K562 (cell line): ENCODE measurements around the gene RPS6KA4. TPM values are rescaled to one million over a fixed set of nuclear protein-coding genes. Genes with fewer than 3 reads are reported as not detected.

Source experiments
- FOXM1 ChIP-seq, 2 experiments: fragments of 450-650 bp in 1 of 2; sonication (generic) in 1 of 2; formaldehyde crosslinking in 1 of 2; IDR thresholded peaks; 2 replicates each; pipeline versions ENCODE4 v1.6.1 to v1.9.0; 2017 to 2022; ENCODE audit warnings: low read depth in 2 of 2, mild to moderate bottlenecking in 2 of 2, missing genetic modification reagents in 1 of 2, moderate library complexity in 1 of 2
- KHSRP ChIP-seq: fragments of 450-650 bp; IDR thresholded peaks from 2 replicates; pipeline ENCODE4 v1.6.1; 2017
- MAX ChIP-seq: sonication (generic); formaldehyde crosslinking; IDR thresholded peaks from 2 replicates; pipeline ENCODE4 v1.9.0; 2022; ENCODE audit warnings: mild to moderate bottlenecking, missing genetic modification reagents
- MTF1 ChIP-seq: fragments of 250-450 bp; sonication (Bioruptor Pico); IDR thresholded peaks from 2 replicates; pipeline ENCODE4 v1.9.0; 2021; ENCODE audit warnings: moderate library complexity, mild to moderate bottlenecking, inconsistent platforms, borderline replicate concordance
- POLR2A ChIP-seq: fragments of 450-650 bp; conservative IDR thresholded peaks from 2 replicates; pipeline ENCODE4 v1.6.1; 2016
- TARDBP ChIP-seq: fragments of 450-650 bp; IDR thresholded peaks from 2 replicates; pipeline ENCODE4 v1.6.1; 2016
- TBL1XR1 ChIP-seq, 2 experiments: IDR thresholded peaks; 2 replicates each; pipeline ENCODE4 v1.6.1; 2012; ENCODE audit warnings: improper control_type of control experiment in 2 of 2, low read length in 2 of 2, mild to moderate bottlenecking in 1 of 2
- ZNF717 ChIP-seq: fragments of 250-450 bp; sonication (Bioruptor Pico); IDR thresholded peaks from 2 replicates; pipeline ENCODE4 v1.5.0; 2021
- polyA plus RNA-seq, 8 experiments: library from polyadenylated mRNA; depleted of rRNA in 4 of 8; stranded (reverse) in 5 of 8; unstranded in 3 of 8; fragments of >200 nt; fragmentation: Nextera tagmentation in 2 of 8; fragmentation: Illumina TruSeq in 1 of 8; extraction: Ambion mirVana in 2 of 8; extraction: Trizol in 1 of 8; gene quantifications; 2 replicates each; pipeline versions ENCODE4 v1.2.1 to v1.2.3, GENCODE V29; 2011 to 2014; ENCODE audit warnings: inconsistent platforms in 1 of 8, missing spikeins in 1 of 8
- total RNA-seq, 7 experiments: library from RNA; depleted of rRNA in 6 of 7; stranded (reverse); fragments of >200 nt in 6 of 7; fragmentation: Illumina TruSeq in 2 of 7; extraction: Trizol in 2 of 7; gene quantifications; 2 replicates each; pipeline versions ENCODE4 v1.2.1 to v1.2.3, GENCODE V29; 2011 to 2021; ENCODE audit warnings: low replicate concordance in 1 of 7
- TF ChIP-seq, protein P1 (sequence below): fragments of 450-650 bp; IDR thresholded peaks from 2 replicates; pipeline ENCODE4 v1.6.1; 2016; ENCODE audit warnings: mild to moderate bottlenecking, moderate library complexity
- TF ChIP-seq, protein P2 (sequence below): fragments of 250-450 bp; sonication (Bioruptor Pico); IDR thresholded peaks from 2 replicates; pipeline ENCODE4 v1.8.0; 2022; ENCODE audit warnings: inconsistent platforms

The RPS6KA4 gene
- total and polyA plus RNA-seq, 9 of the 15 experiments (the other 6 are each of a cell fraction or from before 2014, with no cell fraction given): 0.15 to 23.8 (median 9.8) TPM

GRCh38 chr11:64333556-64333955 lies 25.4 kb upstream of the RPS6KA4 start (continued):
- TF ChIP-seq, protein P1, sequence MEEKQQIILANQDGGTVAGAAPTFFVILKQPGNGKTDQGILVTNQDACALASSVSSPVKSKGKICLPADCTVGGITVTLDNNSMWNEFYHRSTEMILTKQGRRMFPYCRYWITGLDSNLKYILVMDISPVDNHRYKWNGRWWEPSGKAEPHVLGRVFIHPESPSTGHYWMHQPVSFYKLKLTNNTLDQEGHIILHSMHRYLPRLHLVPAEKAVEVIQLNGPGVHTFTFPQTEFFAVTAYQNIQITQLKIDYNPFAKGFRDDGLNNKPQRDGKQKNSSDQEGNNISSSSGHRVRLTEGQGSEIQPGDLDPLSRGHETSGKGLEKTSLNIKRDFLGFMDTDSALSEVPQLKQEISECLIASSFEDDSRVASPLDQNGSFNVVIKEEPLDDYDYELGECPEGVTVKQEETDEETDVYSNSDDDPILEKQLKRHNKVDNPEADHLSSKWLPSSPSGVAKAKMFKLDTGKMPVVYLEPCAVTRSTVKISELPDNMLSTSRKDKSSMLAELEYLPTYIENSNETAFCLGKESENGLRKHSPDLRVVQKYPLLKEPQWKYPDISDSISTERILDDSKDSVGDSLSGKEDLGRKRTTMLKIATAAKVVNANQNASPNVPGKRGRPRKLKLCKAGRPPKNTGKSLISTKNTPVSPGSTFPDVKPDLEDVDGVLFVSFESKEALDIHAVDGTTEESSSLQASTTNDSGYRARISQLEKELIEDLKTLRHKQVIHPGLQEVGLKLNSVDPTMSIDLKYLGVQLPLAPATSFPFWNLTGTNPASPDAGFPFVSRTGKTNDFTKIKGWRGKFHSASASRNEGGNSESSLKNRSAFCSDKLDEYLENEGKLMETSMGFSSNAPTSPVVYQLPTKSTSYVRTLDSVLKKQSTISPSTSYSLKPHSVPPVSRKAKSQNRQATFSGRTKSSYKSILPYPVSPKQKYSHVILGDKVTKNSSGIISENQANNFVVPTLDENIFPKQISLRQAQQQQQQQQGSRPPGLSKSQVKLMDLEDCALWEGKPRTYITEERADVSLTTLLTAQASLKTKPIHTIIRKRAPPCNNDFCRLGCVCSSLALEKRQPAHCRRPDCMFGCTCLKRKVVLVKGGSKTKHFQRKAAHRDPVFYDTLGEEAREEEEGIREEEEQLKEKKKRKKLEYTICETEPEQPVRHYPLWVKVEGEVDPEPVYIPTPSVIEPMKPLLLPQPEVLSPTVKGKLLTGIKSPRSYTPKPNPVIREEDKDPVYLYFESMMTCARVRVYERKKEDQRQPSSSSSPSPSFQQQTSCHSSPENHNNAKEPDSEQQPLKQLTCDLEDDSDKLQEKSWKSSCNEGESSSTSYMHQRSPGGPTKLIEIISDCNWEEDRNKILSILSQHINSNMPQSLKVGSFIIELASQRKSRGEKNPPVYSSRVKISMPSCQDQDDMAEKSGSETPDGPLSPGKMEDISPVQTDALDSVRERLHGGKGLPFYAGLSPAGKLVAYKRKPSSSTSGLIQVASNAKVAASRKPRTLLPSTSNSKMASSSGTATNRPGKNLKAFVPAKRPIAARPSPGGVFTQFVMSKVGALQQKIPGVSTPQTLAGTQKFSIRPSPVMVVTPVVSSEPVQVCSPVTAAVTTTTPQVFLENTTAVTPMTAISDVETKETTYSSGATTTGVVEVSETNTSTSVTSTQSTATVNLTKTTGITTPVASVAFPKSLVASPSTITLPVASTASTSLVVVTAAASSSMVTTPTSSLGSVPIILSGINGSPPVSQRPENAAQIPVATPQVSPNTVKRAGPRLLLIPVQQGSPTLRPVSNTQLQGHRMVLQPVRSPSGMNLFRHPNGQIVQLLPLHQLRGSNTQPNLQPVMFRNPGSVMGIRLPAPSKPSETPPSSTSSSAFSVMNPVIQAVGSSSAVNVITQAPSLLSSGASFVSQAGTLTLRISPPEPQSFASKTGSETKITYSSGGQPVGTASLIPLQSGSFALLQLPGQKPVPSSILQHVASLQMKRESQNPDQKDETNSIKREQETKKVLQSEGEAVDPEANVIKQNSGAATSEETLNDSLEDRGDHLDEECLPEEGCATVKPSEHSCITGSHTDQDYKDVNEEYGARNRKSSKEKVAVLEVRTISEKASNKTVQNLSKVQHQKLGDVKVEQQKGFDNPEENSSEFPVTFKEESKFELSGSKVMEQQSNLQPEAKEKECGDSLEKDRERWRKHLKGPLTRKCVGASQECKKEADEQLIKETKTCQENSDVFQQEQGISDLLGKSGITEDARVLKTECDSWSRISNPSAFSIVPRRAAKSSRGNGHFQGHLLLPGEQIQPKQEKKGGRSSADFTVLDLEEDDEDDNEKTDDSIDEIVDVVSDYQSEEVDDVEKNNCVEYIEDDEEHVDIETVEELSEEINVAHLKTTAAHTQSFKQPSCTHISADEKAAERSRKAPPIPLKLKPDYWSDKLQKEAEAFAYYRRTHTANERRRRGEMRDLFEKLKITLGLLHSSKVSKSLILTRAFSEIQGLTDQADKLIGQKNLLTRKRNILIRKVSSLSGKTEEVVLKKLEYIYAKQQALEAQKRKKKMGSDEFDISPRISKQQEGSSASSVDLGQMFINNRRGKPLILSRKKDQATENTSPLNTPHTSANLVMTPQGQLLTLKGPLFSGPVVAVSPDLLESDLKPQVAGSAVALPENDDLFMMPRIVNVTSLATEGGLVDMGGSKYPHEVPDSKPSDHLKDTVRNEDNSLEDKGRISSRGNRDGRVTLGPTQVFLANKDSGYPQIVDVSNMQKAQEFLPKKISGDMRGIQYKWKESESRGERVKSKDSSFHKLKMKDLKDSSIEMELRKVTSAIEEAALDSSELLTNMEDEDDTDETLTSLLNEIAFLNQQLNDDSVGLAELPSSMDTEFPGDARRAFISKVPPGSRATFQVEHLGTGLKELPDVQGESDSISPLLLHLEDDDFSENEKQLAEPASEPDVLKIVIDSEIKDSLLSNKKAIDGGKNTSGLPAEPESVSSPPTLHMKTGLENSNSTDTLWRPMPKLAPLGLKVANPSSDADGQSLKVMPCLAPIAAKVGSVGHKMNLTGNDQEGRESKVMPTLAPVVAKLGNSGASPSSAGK: no peak
- no peak for TF ChIP-seq MTF1 (CRISPR knock-in tag)
- TF ChIP-seq KHSRP: no peak
- no peak for TF ChIP-seq ZNF717 (CRISPR knock-in tag)
- no peak for TF ChIP-seq TBL1XR1 (IDR thresholded peaks at IDR 0.05; ENCODE audit: low read length in 2 of 2)
- TF ChIP-seq, protein P2, sequence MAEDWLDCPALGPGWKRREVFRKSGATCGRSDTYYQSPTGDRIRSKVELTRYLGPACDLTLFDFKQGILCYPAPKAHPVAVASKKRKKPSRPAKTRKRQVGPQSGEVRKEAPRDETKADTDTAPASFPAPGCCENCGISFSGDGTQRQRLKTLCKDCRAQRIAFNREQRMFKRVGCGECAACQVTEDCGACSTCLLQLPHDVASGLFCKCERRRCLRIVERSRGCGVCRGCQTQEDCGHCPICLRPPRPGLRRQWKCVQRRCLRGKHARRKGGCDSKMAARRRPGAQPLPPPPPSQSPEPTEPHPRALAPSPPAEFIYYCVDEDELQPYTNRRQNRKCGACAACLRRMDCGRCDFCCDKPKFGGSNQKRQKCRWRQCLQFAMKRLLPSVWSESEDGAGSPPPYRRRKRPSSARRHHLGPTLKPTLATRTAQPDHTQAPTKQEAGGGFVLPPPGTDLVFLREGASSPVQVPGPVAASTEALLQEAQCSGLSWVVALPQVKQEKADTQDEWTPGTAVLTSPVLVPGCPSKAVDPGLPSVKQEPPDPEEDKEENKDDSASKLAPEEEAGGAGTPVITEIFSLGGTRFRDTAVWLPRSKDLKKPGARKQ (CRISPR knock-in tag): no peak
- TF ChIP-seq POLR2A: no peak
- peak; percentile 68 for TF ChIP-seq MAX
- no peak for TF ChIP-seq TARDBP
- TF ChIP-seq FOXM1 (IDR thresholded peaks at IDR 0.05; ENCODE audit: low read depth): peak; percentile 18; the same call in 1 of the 2 replicates
- TF ChIP-seq FOXM1 (CRISPR knock-in tag; IDR thresholded peaks at IDR 0.05; ENCODE audit: low read depth): no peak
